Activated CD4-positive, alpha-beta memory T cell treated with anti-CD3 and anti-CD28 coated beads, Interleukin-2, amount 10 ng/mL, durations not matched to agents 7 days and 5 days (primary cell): ENCODE measurements around the gene PNMA8B. TPM values are rescaled to one million over a fixed set of nuclear protein-coding genes. Genes with fewer than 3 reads are reported as not detected.
"Not testable (repeated sequence)": the region's sequence is repeated elsewhere in the genome, so short reads cannot be mapped to it uniquely, and the experiment has no call there.

ENCODE experiments used
- CTCF ChIA-PET: fragments of 350-600 bp; sonication (Branson Sonifier 250); formaldehyde crosslinking; loops from one replicate; lab custom pipeline; 2021; ENCODE audit warnings: antibody characterized with exemption, inconsistent platforms; lab: Charles Lee
- POLR2A ChIA-PET: fragments of 350-600 bp; sonication (Branson Sonifier 250); formaldehyde crosslinking; loops from one replicate; lab custom pipeline; 2021; ENCODE audit warnings: antibody characterized with exemption; lab: Charles Lee
- DNase-seq: peaks from one replicate; pipeline ENCODE4 v3.0.0-alpha.2; 2020
- H3K27ac Mint-ChIP-seq: one replicate; pipeline ENCODE4 v1.8.0; 2021; ENCODE audit warnings: mild to moderate bottlenecking, mixed read lengths
- H3K27me3 Mint-ChIP-seq: one replicate; pipeline ENCODE4 v1.8.0; 2021; ENCODE audit warnings: mixed read lengths
- H3K36me3 Mint-ChIP-seq: one replicate; pipeline ENCODE4 v1.8.0; 2021; ENCODE audit warnings: low read depth, mixed read lengths
- H3K4me1 Mint-ChIP-seq: one replicate; pipeline ENCODE4 v1.8.0; 2021; ENCODE audit warnings: mixed read lengths
- H3K4me3 Mint-ChIP-seq: one replicate; pipeline ENCODE4 v1.8.0; 2021; ENCODE audit warnings: mild to moderate bottlenecking, mixed read lengths
- H3K9me3 Mint-ChIP-seq: one replicate; pipeline ENCODE4 v1.8.0; 2021; ENCODE audit warnings: mixed read lengths
- total RNA-seq, 2 experiments: library from RNA; stranded (reverse); gene quantifications; one replicate each; pipeline ENCODE4 v1.2.3, GENCODE V29; 2021

PNMA8B gene
- total RNA-seq, 2 experiments from 2014 or later = 0.05 TPM

- H3K27ac Mint-ChIP-seq = no peak overlapping the region
- ChIA-PET CTCF (interaction anchor here (0.6 kb wide), 1 partner anchor 337 kb away, joined by 3 read pairs; no protein-coding TSS in a partner anchor), POLR2A (no interaction called here)
- DNase-seq = no peak
- H3K27me3 Mint-ChIP-seq = peaks cover 32% of the 10 kb centered on the region
- no peaks in the 10 kb centered on the region for H3K36me3 Mint-ChIP-seq
- H3K9me3 Mint-ChIP-seq = no peaks in the 10 kb centered on the region
- no peak overlapping the region for H3K4me3 Mint-ChIP-seq
- no peaks in the 10 kb centered on the region for H3K4me1 Mint-ChIP-seq
These were observed 8.3 kb upstream of the PNMA8B start for GRCh38 chr19:46503848-46504453.

- Mint-ChIP-seq H3K27ac (no peak overlapping the region), H3K4me3 (no peak overlapping the region), H3K27me3 (peaks cover 35% of the 10 kb centered on the region), H3K36me3 (no peaks in the 10 kb centered on the region), H3K4me1 (no peaks in the 10 kb centered on the region), H3K9me3 (no peaks in the 10 kb centered on the region)
- ChIA-PET CTCF (interaction anchor here (0.7 kb wide), 1 partner anchor 27 kb away, joined by 3 read pairs; no protein-coding TSS in a partner anchor), POLR2A (no interaction called here)
- DNase-seq = no peak
These were observed 7.2 kb upstream of the PNMA8B start for GRCh38 chr19:46502891-46503290.

GRCh38 chr19:46499692-46500091 lies 4.0 kb upstream of the PNMA8B start:
- H3K27me3 Mint-ChIP-seq = peaks cover 44% of the 10 kb centered on the region
- ChIA-PET POLR2A (no interaction called here), CTCF (no interaction called here)
- no peaks in the 10 kb centered on the region for H3K9me3 Mint-ChIP-seq
- peaks cover under 1% of the 10 kb centered on the region for H3K4me1 Mint-ChIP-seq
- no peak overlapping the region for H3K4me3 Mint-ChIP-seq
- H3K36me3 Mint-ChIP-seq = no peaks in the 10 kb centered on the region
- no peak for DNase-seq
- no peak overlapping the region for H3K27ac Mint-ChIP-seq

GRCh38 chr19:46497773-46498172 lies 2.1 kb upstream of the PNMA8B start:
- Mint-ChIP-seq H3K9me3 (no peaks in the 10 kb centered on the region), H3K4me1 (peaks cover 9% of the 10 kb centered on the region), H3K36me3 (no peaks in the 10 kb centered on the region), H3K27ac (no peak overlapping the region), H3K4me3 (no peak overlapping the region), H3K27me3 (peaks cover 52% of the 10 kb centered on the region)
- ChIA-PET POLR2A (no interaction called here), CTCF (no interaction called here)
- DNase-seq = no peak

- H3K9me3 Mint-ChIP-seq, DNase-seq, H3K4me3 Mint-ChIP-seq, CTCF ChIA-PET, H3K36me3 Mint-ChIP-seq, POLR2A ChIA-PET, H3K27ac Mint-ChIP-seq: not testable (repeated sequence)
- Mint-ChIP-seq H3K4me1 (peaks cover 11% of the 10 kb centered on the region), H3K27me3 (peaks cover 57% of the 10 kb centered on the region)
These were observed 1.2 kb upstream of the PNMA8B start for GRCh38 chr19:46496886-46497285.

- no peak for DNase-seq
- peaks cover 11% of the 10 kb centered on the region for H3K4me1 Mint-ChIP-seq
- H3K27ac Mint-ChIP-seq = no peak overlapping the region
- no peak overlapping the region for H3K4me3 Mint-ChIP-seq
- ChIA-PET CTCF (no interaction called here), POLR2A (no interaction called here)
- H3K36me3 Mint-ChIP-seq = no peaks in the 10 kb centered on the region
- H3K27me3 Mint-ChIP-seq = peaks cover 63% of the 10 kb centered on the region
- no peaks in the 10 kb centered on the region for H3K9me3 Mint-ChIP-seq
These were observed 637 bp upstream of the PNMA8B start for GRCh38 chr19:46496304-46496703.

GRCh38 chr19:46494941-46495785 lies 504 bp downstream of the PNMA8B start:
- H3K4me1 Mint-ChIP-seq = peaks cover 13% of the 10 kb centered on the region
- POLR2A ChIA-PET = interaction anchor here (1.5 kb wide), 1 partner anchor 100 kb away, joined by 4 read pairs; no protein-coding TSS in a partner anchor
- CTCF ChIA-PET = no interaction called here
- H3K36me3 Mint-ChIP-seq = no peaks in the 10 kb centered on the region
- no peak overlapping the region for H3K27ac Mint-ChIP-seq
- H3K4me3 Mint-ChIP-seq = no peak overlapping the region
- no peaks in the 10 kb centered on the region for H3K9me3 Mint-ChIP-seq
- H3K27me3 Mint-ChIP-seq = peaks cover 66% of the 10 kb centered on the region
- DNase-seq = no peak

- no peak for DNase-seq
- Mint-ChIP-seq H3K9me3 (no peaks in the 10 kb centered on the region), H3K4me3 (peak overlapping the region; percentile 30), H3K27me3 (peaks cover 69% of the 10 kb centered on the region), H3K36me3 (no peaks in the 10 kb centered on the region), H3K27ac (no peak overlapping the region), H3K4me1 (peaks cover 13% of the 10 kb centered on the region)
- POLR2A ChIA-PET = interaction anchor here (0.6 to 1.5 kb wide), 2 partner anchors 29 to 99 kb away, joined by 3 to 4 read pairs; no protein-coding TSS in a partner anchor
- CTCF ChIA-PET = no interaction called here
These were observed 1.3 kb downstream of the PNMA8B start for GRCh38 chr19:46494146-46494940.

GRCh38 chr19:46493236-46494145 lies 2.2 kb downstream of the PNMA8B start:
- Mint-ChIP-seq H3K27ac (no peak overlapping the region), H3K4me3 (peak overlapping the region; percentile 39), H3K4me1 (peaks cover 13% of the 10 kb centered on the region), H3K27me3 (peaks cover 76% of the 10 kb centered on the region), H3K9me3 (no peaks in the 10 kb centered on the region), H3K36me3 (no peaks in the 10 kb centered on the region)
- POLR2A ChIA-PET = no interaction called here
- CTCF ChIA-PET = no interaction called here
- peak; percentile 36 for DNase-seq

- Mint-ChIP-seq H3K9me3 (no peaks in the 10 kb centered on the region), H3K4me3 (no peak overlapping the region), H3K27ac (no peak overlapping the region), H3K4me1 (peaks cover 13% of the 10 kb centered on the region), H3K36me3 (no peaks in the 10 kb centered on the region), H3K27me3 (peaks cover 76% of the 10 kb centered on the region)
- ChIA-PET CTCF (no interaction called here), POLR2A (no interaction called here)
- DNase-seq = no peak
These were observed 2.8 kb downstream of the PNMA8B start for GRCh38 chr19:46492841-46493235.

GRCh38 chr19:46491975-46492682 lies 3.5 kb downstream of the PNMA8B start:
- Mint-ChIP-seq H3K4me1 (peaks cover 13% of the 10 kb centered on the region), H3K36me3 (no peaks in the 10 kb centered on the region), H3K4me3 (peak overlapping the region; percentile 10), H3K27ac (no peak overlapping the region), H3K9me3 (no peaks in the 10 kb centered on the region), H3K27me3 (peaks cover 79% of the 10 kb centered on the region)
- ChIA-PET CTCF (interaction anchor here (0.6 to 1.1 kb wide), 2 partner anchors 27 to 211 kb away, joined by 3 to 4 read pairs; no protein-coding TSS in a partner anchor), POLR2A (no interaction called here)
- DNase-seq = no peak
